ENCODE data around the gene OPN1SW.

OPN1SW gene

DNA sequence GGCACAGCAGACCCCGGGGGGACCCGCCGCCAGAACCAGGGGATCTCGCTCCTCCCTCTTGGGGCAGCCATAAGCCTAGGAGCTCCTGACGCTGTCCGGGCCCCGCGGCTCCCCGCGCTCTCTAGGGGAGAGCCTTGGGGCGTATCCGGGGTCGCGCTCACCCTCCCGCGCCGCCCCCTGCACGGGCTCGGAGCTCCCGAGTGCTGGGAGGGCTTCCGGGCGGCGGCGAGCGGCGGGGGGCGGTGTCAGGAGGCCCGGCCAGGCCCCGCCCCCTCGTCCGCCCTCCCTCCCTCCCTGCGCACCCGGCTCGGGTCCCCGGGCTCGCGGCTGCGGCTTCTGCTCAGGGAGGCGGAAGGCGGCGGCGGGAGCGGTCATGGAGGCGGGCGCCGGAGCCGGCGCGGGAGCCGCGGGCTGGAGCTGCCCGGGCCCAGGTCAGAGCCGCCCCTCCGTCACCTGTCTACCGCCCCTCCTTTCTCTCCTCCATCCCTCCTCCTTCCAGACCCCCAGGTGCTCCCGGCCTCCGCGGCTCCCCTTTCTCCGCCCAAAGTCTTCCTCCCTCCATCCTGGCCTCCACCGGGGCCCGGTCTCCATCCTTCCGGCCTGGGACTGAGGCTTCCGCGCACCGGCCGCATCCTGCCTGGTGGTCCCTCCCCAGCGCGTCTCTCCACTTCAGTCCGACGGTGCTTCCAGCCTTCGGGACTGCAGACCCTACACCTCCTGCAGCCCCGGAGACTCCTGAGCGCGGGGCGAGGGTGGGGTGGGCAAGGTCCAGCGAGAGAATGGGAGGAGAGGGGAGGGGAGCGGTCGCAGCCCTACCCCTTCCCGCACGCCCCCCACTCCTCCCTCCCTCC is 15.8 kb upstream of the OPN1SW start, which contains the start of gene CCDC136:
Gene CCDC136 (plus strand): TSS at position 848 of the 851 bp plus-strand sequence. CDS start 444 bp downstream, outside the sequence.
- in situ Hi-C loops (cut with MboI; ENCODE audit: low pct_unique_long_range_greater_than_20kb, low sequenced_read_pairs, unreplicated experiment): no loop called here
- TF ChIP-seq, protein P1, sequence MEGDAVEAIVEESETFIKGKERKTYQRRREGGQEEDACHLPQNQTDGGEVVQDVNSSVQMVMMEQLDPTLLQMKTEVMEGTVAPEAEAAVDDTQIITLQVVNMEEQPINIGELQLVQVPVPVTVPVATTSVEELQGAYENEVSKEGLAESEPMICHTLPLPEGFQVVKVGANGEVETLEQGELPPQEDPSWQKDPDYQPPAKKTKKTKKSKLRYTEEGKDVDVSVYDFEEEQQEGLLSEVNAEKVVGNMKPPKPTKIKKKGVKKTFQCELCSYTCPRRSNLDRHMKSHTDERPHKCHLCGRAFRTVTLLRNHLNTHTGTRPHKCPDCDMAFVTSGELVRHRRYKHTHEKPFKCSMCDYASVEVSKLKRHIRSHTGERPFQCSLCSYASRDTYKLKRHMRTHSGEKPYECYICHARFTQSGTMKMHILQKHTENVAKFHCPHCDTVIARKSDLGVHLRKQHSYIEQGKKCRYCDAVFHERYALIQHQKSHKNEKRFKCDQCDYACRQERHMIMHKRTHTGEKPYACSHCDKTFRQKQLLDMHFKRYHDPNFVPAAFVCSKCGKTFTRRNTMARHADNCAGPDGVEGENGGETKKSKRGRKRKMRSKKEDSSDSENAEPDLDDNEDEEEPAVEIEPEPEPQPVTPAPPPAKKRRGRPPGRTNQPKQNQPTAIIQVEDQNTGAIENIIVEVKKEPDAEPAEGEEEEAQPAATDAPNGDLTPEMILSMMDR (IDR thresholded peaks at IDR 0.05; ENCODE audit: extremely low read depth, insufficient read depth, missing control alignments): no peak
- peak; percentile 94 for DNase-seq (ENCODE audit: low spot score)

GRCh38 chr7:128790315-128791041 is 14.9 kb upstream of the OPN1SW start:
- in situ Hi-C loops (cut with MboI; ENCODE audit: low pct_unique_long_range_greater_than_20kb, low sequenced_read_pairs, unreplicated experiment): no loop called here
- DNase-seq (ENCODE audit: low spot score): peak; percentile 23
- TF ChIP-seq, protein P1 (IDR thresholded peaks at IDR 0.05; ENCODE audit: extremely low read depth, insufficient read depth, missing control alignments): no peak

DNA sequence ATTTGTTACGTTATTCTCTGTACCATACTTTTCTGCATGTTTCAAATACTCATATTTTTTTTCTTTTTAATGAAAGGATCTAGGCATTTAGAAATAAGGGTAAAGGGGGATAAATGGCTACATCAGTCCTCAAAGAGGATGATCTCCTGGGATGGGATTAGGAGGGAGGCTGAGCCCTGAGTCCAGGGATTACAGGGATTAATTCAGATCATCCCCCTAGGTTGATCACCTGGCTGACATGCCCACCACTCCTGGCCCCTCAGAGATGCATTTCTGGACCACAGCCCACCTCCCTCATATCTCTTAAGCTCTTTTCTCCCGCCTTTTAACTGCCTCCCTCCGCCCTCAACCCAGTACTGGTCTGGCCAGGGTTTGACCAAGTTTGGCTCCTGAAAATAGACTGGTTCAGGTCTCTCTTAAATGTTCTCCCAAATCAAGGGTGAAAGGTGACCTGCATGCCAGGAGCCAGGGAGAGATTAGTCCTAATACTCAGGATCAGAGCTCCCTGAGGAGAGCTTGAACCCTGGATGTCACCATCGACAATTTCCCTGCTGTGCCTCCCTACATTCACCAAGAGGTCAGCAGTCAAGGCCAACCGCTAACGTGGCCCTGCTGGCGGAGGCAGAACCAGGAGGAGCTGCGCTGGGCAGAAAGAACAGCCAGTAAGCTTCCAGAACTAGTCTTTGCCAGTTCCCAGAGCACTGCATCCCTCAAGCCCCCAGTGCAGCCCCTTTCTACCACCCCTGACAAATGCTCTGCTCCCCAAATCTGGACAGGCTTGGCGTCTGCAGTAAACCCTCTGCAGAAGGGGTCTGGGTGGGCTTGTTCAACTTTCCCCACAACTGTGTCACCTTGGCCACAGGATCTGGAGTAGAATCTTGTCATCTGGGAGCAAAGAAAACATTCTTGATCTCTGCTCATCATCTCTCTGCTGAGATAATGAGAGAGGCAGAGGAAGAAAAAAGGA is 13.1 kb upstream of the OPN1SW start:
- in situ Hi-C loops (cut with MboI; ENCODE audit: low pct_unique_long_range_greater_than_20kb, low sequenced_read_pairs, unreplicated experiment): no loop called here
- TF ChIP-seq, protein P1 (IDR thresholded peaks at IDR 0.05; ENCODE audit: extremely low read depth, insufficient read depth, missing control alignments): no peak
- DNase-seq (ENCODE audit: low spot score): no peak

DNA sequence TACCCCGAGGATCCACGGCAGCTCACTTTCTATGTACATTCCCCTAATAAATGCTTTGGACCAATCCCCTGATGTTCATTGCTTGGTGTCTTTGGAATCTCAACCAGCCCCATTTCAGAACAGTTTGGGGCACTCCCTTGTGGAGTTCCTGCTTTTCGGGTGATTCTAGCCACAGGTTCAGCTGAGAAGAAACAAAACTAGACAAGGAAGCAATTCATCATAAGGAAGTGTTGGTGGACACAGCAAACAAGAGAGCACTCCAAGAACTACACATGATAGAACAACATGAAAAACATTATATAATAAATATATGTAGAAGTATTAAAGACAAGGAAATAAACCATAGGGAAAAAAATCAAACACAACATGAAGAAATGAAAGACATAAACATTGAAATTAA is 10.1 kb upstream of the OPN1SW start:
- no peak for DNase-seq (ENCODE audit: low spot score)
- in situ Hi-C loops (cut with MboI; ENCODE audit: low pct_unique_long_range_greater_than_20kb, low sequenced_read_pairs, unreplicated experiment): no loop called here
- TF ChIP-seq, protein P1 (IDR thresholded peaks at IDR 0.05; ENCODE audit: extremely low read depth, insufficient read depth, missing control alignments): no peak

GRCh38 chr7:128783143-128783861 is 7.7 kb upstream of the OPN1SW start:
- TF ChIP-seq, protein P1 (IDR thresholded peaks at IDR 0.05; ENCODE audit: extremely low read depth, insufficient read depth, missing control alignments): no peak
- no peak for DNase-seq (ENCODE audit: low spot score)
- in situ Hi-C loops (cut with MboI; ENCODE audit: low pct_unique_long_range_greater_than_20kb, low sequenced_read_pairs, unreplicated experiment): no loop called here

Measured in GM13977 (cell line).